SU-DHL-6 (cell line): Measurements from ENCODE around the gene PDE4B.

Experiments
- CTCF ChIP-seq: fragments of 200-600 bp; sonication (generic); IDR thresholded peaks from one replicate; pipeline ENCODE4 v1.5.1; 2017; ENCODE audit warnings: antibody characterized with exemption, mild to moderate bottlenecking, low read length, moderate library complexity; ENCODE audit not compliant: insufficient read depth, poor library complexity, severe bottlenecking
- EZH2phosphoT487 ChIP-seq: fragments of 200-600 bp; sonication (generic), shearing (Covaris generic); conservative IDR thresholded peaks from 2 replicates; pipeline ENCODE4 v1.6.1; 2018; ENCODE audit warnings: mild to moderate bottlenecking, antibody characterized with exemption, low read length, moderate library complexity, mixed read lengths

DNA sequence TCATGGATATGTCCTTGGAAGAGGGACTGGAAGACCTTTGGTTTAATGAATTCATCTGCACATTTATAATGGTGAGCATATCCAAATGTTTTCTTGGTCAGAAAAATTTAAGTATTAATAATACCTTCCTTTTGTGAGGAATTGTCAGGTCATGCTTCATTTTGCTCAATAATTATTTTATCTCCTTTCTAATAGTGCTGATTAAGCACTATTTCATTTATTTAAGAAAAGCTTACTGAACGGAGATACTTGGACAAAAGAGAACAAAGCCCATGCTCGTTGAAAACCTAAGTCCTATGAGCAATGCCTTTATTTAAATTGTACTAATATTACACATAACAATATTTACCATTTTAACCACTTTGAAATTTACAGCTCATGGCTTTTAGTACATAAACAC, 281.5 kb downstream of the PDE4B start:
- TF ChIP-seq CTCF: no peak
- no peak for TF ChIP-seq EZH2phosphoT487
